NCI-H82 treated with DMSO at 0.1 percent for 48 hours (cell line): Measurements from ENCODE around the gene DOHH.

Source experiments
- DNase-seq: peaks from one replicate; lab custom pipeline; 2025; ENCODE audit not compliant: unreplicated experiment; lab: John Stamatoyannopoulos, UW

DOHH gene, protein sequence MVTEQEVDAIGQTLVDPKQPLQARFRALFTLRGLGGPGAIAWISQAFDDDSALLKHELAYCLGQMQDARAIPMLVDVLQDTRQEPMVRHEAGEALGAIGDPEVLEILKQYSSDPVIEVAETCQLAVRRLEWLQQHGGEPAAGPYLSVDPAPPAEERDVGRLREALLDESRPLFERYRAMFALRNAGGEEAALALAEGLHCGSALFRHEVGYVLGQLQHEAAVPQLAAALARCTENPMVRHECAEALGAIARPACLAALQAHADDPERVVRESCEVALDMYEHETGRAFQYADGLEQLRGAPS

GRCh38 chr19:3500429-3501101 lies at the start of gene DOHH:
TSS of gene DOHH (minus strand) at chr19:3500674. CDS start at chr19:3496814, 3,860 bp downstream.
- peak; percentile 91 for DNase-seq

DNA sequence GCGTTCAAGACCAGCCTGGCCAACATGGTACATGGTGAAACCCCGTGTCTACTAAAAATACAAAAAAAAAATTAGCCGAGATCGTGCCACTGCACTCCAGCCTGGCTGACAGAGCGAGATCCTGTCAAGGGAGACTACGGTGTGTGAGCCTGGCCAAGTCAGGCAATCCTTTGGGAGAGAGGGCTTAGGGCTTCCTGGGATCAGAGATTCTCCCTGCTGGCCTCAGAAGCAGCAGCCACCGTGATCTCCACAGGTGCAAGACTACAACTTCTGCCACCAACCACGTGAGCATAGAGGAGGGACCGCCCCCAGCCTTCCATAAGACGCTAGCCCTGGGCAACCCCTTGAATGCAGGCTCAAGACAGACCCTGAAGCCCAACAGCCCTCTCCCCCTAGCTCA lies 49.3 kb upstream of the DOHH start:
- no peak for DNase-seq

- no peak for DNase-seq
Observed at GRCh38 chr19:3548606-3549005, 48.1 kb upstream of the DOHH start.

DNA sequence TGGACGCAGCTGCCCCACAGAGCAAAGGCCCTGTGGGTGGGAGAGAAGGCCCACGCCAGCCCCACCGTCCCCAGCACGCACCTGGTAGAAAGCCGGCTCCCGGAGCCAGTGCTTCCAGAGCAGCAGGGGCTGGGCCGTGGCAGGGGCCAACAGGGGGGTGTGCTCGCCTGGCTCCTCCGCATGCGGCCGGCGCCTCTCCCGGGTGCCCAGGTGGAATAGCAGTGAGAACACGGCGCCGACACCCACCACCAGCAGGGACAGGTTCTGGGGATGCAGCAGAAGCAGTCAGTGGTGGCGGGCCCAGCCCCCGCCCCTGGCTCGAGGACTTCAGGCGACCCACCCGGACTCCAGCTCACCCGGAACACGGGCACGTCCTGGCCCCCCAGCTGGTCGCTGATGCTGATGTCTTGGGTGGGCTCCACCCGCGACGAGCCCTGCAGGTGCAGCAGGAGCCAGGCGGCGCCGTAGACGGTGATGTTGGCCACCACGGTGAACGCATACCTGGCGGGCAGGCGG lies 47.4 kb upstream of the DOHH start:
- DNase-seq: no peak

DNA sequence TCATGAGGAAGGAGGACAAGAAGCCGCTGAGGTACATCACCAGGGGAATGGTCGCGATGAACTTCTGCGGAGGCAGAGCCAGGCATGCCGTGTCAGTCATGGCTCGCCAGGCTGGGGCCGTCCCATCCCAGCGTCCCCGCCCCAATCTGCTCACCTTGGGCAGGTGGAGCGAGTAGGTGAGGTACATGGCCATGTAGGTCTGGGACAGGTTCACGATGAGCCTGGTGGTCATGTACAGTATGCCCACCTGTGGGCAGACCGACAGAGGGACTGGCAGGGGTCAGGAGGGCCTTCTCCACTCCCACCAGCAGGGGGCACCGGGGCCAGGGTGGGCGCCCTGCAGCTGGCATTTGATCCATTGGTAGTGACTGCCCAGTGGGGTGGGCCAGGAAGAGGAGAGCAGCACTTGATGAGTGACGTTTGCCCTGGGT lies 46.8 kb upstream of the DOHH start:
- DNase-seq: no peak

- no peak for DNase-seq
Observed at GRCh38 chr19:3546119-3546518, 45.6 kb upstream of the DOHH start.

DNA sequence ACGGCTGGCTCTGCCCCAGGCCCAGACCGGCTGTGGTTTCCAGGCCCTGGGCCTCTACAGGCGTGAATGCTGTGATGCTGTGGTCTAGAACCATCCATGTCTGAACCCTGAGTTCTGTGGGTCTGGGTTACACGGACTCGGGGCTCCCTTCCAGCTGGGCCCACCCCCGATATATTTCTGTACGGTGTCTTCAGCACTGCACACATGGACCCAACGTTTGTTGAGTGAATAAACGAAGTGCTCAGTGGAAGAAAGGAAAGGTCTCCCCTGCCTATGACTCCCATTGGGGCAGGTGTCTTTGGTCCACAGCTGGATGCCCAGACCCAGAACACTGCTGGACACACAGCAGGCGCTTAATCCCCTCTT lies 45.2 kb upstream of the DOHH start:
- DNase-seq: no peak

DNA sequence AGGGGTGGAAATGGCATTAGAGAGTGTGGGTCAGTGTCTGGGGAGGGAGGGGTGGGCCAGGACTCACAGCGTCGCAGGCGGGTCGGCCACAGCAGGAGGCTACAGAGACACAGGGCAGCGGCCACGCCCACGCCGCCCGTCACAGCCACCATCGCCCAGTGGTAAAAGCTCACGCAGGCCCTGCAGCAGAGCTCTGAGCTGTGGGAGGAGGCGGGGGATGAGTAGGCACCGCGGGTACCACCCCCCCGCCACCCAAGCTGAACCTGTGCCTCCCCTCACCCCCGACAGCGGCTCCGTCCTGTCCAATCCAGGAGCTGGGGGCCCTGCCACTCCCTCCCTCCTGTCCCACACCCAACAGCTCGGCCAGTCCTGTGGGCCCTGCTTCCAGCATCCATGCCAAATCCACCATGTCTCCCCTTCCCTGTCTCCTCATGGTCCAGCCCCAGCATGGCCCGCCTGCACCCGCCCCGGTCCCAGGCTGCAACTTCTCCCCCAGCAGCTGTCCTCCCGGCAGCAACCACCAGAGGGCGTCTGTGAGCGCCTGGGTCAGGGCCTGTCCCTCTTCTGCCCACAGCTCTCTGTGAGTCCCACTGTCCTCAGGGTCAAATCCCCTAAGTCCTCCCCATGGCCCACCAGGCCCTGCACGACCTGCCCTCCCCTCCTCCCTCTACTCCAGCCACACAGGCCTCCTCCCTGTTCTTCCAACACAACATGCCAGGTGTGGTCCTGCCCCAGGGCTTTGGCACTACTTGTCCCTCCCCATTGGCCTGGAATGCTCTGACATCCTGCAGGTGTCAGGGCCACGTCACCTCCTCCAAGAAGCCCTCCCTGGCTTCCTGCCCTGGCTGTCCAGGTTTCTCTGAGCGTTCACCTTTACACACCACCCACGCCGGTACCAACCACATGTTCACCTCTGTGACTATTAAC lies 44.5 kb upstream of the DOHH start:
- no peak for DNase-seq

DNA sequence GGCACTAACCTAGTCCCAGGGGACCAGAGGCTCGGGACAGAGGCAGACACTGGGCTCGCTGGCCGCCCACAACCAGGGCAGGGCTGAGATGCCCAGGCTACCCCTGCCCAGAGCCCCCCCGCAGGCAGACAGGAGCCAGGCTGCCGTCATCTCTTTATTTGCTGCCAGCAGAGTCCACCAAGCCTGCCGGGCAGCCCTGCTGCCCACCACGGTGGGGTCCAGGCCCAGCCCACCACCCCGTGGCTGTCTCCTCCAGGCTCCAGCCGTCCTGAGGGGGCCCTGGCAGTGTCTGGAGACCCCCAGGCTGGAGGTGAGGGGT lies 43.5 kb upstream of the DOHH start:
- DNase-seq: no peak

DNA sequence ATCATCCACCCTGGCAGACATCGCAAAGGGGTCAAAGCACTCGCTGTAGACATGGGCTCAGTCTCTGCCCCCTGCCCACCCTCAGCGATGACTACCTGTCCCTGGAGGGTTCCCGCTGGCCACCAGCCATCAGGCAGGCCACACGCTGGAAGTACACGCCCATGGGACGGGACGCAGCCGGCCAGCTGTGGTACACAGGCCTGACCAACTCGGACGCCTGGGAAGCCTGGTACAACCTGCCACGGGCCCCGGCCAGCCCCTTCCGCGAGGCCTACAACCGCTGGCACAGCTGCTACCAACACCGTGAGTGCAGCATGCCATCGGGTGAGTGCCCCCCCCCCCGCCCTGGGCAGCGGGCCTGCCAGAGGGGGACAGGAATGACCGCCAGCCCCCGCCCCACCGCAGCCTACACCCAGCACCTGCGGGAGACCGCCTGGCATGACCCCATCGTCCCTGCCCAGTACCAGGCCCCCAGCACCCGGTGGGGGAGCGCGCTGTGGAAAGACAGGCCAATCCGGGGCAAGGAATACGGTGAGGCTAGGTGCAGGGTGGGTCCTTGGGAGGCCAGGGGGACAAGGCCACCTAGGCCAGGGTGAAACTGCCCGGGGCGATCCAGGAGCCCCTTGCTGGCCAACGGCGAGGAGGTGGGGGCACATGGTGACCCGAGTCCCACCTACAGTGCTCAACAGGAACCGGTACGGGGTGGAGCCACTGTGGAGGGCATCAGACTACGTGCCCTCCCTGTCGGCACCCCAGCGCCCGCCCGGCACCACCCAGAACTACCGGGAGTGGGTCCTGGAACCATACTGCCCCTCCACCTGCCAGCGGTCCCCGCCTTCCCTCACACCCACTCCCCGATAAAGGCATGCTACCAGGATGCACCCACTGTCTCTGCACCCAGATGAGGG lies 42.9 kb upstream of the DOHH start:
- no peak for DNase-seq

DNA sequence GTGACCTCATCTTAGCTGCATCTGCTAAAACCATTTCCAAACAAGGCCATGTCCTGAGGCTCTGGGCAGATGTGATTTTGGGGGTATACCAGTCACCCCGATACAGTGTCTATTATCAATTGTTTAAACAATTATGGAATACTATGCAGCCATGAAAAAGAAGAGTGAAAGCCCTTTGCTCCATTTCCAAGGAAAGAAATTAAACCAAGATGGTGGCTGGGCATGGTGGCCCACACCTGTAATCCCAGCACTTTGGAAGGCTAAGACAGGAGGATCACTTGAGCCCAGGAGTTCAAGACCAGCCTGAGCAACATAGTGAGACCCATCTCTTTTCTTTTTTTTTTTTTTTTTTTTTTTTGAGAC lies 39.3 kb upstream of the DOHH start:
- no peak for DNase-seq

DNA sequence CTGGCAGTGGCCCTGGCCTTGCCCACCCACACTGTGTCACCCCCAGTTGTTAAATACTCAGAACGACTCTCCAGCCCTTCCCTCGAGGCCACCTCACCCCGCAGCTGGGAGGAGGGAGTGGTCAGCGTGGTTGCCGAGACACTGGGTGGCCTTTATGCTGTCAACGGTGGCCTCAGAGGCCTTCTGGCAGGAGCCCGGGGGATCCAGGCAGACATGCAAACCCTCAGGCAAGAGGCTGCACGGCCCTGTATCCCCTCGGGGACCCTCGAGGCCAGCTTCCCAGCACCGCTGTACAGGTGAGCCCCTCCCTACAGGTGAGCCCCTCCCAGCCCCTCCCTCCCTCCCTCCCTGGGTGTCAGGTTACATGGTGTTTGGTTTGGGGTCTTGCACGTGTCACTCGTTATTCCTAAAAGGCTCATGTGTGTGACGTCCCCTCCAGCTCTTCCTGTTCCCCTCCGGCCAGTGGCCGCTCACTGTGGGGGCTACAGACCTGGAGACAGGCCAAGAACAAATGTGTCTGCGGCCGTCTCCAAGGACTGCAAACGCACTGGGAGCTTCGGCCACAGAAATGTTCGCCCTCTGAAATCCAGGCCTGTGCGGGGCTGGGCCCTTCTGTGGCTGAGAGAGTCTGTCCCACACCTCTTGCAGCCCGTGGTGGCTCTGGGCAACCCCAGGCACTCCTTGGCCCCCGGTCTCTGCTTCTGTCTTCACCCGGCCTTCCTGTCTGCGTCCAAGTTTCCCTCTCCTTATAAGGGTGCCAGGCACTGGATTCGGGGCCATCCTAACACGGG lies 38.7 kb upstream of the DOHH start, which contains the start of gene TEKTIP1:
TSS of gene TEKTIP1 (plus strand) at position 210 of the 791 bp plus-strand sequence. CDS start at position 214, 4 bp downstream.
- DNase-seq: no peak

DNA sequence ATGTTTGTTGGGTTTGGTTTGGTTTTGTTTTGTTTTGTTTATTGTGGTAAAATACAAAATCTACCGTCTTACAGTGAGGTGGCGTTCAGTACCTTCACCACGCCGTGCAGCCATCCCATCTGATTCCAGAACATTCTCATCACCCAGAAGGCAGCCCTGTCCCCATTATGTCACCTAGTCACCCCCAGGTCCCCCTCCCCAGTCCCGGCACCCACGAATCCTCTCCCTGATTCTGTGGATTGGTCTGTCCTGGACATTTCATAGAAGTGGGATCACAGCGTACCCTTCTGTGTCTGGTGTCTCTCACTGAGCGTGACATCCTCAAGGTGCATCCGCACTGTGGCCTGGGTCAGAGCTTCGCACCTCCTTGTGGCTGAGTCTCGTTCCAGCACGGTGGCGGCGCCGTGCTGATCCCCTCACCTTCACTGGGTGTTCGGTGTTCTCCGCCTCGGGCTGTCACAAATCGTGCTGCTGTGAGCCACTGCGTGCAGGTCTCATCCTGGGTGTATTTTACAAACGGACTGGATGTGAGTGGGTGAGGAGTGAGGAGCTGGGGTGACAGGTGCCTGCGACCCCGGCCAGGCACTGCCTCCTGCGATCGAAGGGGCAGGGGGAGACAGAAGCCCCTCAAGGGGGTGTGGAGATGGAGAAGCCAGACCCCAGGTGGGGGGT lies 37.9 kb upstream of the DOHH start:
- DNase-seq: no peak

GRCh38 chr19:3537438-3538240 lies 37.2 kb upstream of the DOHH start:
- DNase-seq: no peak

- DNase-seq: no peak
Observed at GRCh38 chr19:3537101-3537437, 36.6 kb upstream of the DOHH start.

GRCh38 chr19:3536429-3537100 lies 36.1 kb upstream of the DOHH start:
- no peak for DNase-seq

GRCh38 chr19:3535981-3536380 lies 35.5 kb upstream of the DOHH start:
- DNase-seq: no peak

- no peak for DNase-seq
Observed at GRCh38 chr19:3535563-3535965, 35.1 kb upstream of the DOHH start.
